Dermis microvascular lymphatic vessel endothelial cell (primary cell): ENCODE data around the gene SETD1A. TPM values are rescaled to one million over a fixed set of nuclear protein-coding genes. Genes with fewer than 3 reads are reported as not detected.
"Not testable (repeated sequence)": the region's sequence is repeated elsewhere in the genome, so short reads cannot be mapped to it uniquely, and the experiment has no call there.

Source experiments
- DNase-seq, 2 donors: peaks; one replicate each; pipeline versions ENCODE4 v3.0.0 to v3.0.0-alpha.2; 2010; ENCODE audit warnings: low read depth in 2 of 2
- total RNA-seq: library from RNA; depleted of rRNA; stranded (reverse); fragments of >200 nt; gene quantifications from 2 replicates; pipeline ENCODE4 v1.2.1, GENCODE V29; 2014

Gene SETD1A
- total RNA-seq, 1 donor from 2014 or later, result 1.7 TPM

DNA sequence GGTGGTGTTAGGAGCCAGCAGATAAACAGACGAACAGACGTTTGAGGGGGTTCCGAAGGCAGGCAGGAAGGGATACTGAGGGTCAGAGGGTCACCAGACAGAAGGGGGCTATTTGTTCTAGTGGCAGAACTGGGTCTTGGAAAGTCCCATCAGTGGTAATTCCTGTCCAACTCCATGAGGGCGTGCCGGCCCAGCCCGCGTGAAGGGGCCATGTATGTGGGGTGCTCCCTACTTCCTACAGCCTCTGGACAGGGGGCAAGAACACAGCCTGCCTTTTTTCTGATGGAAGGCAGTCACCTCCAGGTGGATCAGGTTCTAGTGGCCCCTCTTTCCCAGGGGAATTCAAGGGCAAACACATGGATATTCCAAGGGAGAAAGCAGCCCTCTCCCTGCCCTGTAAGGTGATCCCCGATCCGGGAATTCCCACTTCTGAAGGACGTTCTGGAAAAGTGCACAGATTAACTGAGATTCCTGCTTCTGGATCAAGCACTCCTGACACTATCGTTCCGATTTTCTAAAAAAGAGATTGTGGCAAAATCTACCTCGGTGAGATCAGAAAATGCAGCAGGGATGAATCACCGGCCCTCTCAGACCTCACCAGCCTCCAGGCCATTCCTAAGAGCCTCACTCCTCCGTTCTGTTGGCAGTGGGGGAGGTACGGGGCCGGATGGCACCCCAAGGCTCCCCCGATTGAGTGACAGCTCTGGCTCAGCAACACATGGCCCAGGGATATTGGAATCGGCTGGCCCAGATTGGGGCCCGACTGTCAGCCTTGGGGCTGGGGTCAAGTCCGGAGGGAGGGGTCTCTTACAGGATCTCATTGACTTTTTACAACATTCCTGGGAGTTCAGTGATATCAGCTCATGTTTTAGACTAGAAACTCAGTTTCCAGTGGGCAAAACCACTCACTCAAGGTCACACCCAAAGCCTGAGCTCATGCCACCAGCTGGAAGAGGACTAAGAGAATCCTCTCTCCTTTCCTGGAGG lies 40.5 kb downstream of the SETD1A start:
- DNase-seq, result peak in 1 of 2 donors; percentile 35

DNA sequence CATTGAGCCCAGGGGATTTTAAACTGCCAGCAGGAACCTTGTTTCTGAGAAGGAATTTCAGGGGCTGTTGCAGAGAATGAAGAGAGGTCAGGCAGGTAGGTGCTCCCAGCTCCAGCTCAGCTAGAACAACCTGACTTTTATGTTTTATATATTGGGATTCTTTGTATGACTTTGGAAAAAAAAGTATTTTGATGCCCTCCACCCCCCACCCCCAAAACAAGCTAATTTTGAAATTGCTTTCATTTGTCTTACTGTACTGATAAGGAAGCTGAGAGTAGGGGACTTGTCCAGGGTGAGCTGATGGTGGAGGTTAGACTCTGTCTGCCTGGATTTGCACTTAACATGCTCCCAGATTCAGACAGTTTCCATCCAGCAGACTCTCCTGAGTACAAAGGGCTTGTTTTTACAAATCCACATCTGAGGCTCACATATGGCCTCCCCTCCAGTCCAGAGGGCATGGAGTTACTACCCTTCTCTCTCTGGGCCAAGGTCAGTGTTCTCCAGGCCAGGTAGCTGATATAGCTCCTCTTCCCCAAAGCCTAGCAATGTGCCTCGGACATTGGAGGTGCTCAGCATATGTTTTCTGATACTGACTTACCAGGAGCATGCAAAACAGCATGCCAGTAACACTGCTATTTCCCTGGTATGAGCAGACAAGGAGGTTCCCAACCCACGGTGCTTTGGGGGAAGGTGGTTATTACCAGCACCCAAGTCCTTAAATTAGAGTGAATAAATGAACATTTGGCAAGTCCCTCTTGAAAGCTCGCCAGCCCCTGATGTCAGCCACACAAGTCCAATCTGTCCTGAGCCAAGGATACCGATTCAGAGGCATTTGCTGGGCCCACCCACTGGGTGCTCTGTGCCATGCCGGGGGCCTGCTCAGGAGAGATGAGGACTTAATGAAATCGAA lies 41.6 kb downstream of the SETD1A start:
- no peak for DNase-seq

DNA sequence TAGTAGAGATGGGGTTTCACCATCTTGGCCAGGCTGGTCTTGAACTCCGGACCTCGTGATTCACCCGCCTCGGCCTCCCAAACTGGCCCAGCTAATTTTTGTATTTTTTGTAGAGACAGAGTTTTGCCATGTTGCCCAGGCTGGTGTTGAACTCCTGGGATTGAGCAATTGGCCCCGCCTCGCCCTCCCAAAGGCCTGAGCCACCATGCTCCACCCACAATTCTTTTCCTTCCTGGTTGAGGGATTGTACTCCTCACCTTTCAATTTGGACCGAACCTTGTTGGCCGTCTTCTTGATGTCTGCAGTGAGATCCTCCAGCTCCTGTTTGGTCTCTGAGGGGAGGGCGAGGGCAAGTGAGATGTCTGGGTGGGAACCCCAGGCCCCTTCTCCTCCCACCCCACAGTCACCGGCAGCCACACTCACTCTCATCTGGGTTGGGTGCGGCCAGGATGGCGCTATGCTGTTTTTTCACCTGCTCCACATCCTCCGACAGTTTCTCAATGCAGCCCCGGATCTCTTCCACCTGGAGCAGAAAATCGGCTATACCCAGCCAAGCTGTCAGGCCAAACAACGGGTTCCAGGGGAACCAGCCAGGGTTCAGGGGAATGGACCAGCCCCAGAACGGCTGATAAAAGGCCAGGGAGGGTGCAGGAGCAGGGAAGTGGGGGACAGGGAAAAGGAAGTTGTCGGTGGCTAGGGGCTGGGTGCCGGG lies 43.3 kb downstream of the SETD1A start:
- DNase-seq, result no peak

DNA sequence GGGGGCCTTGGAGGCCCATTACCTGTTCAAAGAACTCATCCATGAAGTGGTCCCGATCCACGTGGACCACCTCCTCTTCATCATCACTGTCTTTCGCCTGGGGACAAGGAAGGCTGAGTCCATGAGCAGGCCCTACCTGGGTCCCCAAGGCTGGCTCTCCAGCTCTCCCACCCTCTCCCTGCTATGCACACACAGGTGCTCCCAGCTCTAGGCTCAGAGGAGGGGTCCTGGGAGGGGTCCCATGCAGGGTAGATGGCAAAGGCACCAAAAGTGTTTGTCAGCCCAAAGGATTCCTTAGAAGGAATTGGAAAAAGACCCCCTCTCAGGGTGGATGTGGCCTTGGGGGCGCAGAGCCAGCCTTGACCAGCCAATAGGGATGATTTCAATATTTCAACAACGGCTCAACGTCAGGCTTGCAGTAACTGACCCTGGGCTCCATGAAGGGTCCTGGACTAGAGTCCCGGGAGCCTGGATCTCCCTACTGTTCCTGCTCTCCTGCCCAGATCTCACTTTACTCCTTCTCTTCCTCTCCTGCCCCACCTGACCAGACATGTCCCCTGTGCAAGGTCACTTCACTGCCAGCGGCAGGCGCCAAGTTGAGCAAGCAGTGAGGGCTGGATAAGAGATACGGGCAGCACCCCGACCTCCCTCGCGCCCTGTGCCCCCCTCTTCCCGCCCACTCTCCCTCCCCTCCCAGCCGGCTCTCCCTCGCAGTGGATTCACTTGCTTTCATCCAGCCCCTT lies 44.1 kb downstream of the SETD1A start:
- DNase-seq, result no peak

DNA sequence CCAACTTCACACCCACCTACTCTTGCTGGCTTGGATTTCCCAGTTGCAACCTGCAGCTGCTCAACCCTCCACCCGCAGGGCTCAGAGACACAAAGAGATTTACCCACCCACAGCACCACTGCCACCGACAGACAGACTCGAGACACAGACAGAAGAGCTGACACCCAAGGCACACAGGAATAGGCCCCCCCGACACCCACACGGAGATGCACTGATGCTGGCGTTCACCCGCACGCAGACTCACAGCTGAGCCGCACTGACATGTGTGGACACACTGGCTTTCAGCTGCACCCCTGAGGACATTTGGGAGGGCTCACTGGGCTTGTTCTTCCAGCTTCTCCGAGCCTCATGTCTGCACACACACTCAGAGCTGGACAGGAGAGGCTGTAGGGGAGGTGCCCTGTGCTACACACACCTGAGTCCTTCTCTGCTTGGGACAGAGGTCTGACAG lies 44.7 kb downstream of the SETD1A start:
- DNase-seq, result no peak

DNA sequence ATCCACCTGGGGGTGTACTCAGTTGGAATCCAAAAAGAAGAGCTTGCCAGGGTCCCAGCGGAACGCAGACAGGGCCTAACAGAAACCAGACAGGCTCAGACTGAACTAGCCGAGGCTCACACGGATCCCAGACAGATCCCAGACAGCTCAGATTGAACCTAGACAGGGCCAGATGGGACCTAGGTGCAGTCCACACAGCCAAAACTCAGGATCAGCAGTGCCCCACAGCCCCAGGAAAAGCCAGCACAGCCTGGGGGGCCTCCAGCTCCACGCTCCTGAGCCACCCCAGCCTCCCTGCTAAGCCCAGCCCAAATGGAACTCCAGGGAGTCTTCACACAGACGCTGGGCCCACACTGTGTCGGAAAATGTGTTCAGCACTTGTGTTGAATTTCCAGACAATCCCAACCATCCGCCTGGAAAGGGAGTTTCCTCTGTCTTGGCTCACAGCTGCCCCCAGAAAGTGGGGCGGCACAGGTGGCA lies 45.3 kb downstream of the SETD1A start:
- DNase-seq, result no peak

DNA sequence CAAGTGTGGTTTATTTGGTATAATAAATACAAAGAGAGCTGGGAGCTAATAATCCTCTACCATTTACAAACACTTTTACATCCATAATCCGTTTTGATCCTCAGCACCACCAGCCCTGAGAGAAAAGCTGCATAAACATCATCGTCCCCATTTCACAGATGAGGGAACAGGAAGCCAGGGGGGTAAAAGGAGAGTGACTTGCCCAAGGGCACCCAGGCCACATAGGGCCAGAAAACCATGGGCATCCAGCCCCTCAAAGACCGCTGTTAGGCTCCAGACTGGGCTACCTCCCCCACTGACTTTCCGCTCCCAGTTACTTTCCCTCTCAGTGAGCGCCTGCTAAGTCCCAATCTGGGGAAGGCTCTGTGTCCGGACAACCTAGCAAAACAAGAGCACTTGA lies 46.2 kb downstream of the SETD1A start:
- no peak for DNase-seq

DNA sequence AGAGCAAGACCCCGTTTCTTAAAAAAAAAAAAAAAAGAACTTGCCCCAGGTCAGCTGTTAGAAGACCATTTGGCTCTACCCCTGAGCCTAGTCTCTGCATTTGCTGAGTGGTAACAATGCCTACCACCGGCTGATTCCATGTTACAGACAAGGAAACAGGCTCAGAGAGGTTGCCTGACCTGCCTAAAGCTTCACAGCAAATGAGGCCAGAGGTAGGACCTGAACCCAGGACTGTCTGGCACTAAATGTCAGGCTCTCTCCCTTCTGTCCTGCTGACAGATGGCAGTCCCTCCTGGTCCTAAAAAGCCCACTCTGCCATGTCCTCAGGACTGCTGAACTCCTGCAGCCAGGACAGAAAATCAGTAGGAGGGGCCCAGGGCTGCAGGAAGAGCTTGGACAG lies 47.1 kb downstream of the SETD1A start:
- no peak for DNase-seq

DNA sequence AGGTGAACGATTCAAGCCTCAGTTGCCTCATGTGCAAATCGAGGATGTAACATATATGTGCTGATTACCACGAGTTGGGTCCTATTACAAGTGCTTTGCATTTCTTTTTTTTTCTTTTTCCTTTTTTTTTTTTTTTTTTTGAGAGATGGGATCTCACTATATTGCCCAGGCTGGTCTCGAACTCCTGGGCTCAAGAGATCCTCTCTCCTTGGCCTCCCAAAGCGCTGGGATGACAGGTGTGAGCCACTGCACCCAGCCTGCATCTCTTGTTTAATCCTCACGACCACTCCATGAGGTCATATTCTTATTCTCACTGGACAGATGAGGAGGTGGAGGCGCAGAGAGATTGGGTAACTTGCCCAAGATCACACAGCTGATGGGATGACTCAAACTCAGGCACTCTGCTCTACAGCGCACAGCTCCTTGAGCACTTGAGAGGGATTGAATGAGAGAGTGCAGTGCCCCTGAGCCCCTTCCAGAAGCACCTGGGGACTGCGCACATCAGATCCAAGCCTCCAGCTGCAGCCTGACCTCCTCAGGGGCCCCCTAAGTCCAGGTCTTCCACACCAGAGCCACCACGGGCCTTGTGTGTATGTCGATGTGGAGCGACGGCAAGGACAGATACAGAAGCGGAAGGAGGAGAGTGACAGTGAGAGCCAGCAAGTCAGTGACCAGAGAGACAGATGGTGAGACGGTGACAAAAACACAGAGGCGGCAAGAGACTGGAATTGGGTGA lies 48.0 kb downstream of the SETD1A start:
- no peak for DNase-seq

DNA sequence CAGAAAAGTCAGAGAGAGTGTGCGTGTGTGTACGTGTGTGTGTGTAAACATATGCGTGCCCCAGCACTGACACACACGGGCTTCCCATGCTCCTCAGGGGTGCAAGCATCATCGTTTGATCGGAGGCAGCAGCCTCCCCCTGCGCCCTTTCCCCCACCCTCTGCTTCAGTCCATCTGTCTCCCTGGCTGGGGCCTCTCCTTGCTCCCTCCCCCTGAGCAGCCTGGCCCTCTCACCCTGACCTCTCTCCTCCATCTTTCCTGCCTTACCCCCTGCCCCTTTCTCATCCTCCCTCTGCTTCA lies 48.5 kb downstream of the SETD1A start:
- no peak for DNase-seq

DNA sequence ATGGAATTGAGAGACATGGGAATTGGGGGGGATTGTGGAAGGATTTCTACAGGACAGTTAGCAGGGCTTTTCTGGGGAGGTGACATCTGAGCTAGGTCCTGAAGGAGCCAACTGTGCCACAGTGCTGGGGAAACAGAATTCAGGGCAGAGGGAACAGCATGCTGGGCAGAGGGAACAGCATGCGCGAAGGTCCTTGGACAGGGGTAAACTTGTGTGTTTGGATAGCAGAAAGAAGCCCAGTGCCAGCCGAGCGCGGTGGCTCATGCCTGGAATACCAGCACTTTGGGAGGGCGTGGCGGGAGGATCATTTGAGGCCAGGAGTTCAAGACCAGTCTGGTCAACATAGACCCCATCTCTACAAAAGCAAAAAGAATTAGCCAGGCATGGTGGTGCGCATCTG lies 49.0 kb downstream of the SETD1A start:
- DNase-seq, result no peak

DNA sequence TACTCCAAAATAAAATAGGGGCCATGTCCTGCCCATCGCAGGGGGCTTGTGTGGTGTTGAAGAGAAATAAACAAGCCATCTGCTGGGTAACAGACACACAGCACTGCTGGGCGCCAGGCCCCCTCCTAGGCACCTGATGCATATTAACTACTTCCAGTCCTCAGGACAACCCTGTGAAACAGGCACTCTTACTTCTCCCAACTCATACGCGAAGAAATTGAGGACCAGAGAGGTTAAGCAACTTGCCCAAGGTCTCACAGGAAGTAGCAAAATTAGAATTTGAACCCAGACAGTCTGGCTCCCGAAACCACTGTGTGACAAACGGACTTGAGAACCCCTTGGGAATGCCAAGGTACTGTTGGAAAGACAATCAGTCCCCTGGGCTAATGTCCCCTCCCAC lies 50.1 kb downstream of the SETD1A start:
- DNase-seq, result no peak

DNA sequence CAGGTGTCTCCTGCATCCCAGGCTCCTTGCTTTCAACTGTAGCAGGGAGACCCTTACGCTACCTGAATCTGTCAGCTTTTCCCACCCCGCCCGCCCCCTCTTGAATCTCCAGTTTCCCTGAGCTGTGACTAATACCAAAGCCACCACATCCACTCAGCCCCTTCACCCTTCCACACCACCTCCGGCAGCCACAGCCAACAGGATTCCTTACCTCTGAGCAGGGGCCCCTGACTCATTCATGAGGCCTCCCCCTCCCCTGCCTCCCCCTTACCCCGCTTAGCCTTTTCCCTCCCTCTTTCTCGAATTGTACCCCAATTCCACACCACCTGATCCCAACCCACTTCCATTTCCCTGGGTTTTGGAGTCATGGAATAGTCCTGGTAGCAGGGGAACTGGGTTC lies 50.6 kb downstream of the SETD1A start:
- DNase-seq, result no peak

DNA sequence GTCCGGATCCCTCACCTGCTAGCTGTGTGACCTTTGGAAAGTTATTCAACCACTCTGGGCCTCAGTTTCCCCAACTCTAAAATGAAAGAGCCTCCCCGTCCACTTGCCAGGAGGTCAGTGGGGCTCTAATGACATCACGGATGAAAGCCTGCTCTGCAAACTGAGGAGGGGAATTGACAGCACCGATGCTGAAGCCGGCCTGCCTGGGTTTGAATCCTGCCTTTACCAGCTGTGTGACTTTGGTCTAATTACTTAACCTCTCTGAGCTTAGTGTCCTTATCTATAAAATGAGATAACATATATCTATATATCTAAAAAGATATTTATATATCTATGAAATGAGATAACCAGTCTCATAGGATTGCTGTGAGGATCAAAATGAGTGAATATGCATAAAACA lies 51.0 kb downstream of the SETD1A start:
- no peak for DNase-seq

DNA sequence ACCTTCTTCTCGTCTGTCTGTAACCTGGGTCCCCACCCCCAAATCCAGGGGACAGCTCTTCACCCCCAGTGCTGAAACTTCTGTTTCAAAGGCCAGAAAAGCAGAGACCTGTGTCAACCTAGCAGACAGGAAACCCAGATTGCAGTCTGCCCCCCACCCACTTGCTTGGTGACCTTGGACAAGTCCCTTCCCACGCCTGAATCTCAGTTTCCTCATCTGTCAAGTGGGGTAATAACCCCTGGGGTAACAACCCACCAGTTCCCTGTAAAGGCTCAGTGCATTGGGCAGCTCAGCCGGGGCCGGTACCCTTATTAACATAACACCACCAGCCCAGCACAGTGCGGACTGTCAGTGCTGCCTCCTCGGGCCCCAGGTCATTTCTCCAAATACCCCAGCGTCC lies 51.6 kb downstream of the SETD1A start:
- no peak for DNase-seq

DNA sequence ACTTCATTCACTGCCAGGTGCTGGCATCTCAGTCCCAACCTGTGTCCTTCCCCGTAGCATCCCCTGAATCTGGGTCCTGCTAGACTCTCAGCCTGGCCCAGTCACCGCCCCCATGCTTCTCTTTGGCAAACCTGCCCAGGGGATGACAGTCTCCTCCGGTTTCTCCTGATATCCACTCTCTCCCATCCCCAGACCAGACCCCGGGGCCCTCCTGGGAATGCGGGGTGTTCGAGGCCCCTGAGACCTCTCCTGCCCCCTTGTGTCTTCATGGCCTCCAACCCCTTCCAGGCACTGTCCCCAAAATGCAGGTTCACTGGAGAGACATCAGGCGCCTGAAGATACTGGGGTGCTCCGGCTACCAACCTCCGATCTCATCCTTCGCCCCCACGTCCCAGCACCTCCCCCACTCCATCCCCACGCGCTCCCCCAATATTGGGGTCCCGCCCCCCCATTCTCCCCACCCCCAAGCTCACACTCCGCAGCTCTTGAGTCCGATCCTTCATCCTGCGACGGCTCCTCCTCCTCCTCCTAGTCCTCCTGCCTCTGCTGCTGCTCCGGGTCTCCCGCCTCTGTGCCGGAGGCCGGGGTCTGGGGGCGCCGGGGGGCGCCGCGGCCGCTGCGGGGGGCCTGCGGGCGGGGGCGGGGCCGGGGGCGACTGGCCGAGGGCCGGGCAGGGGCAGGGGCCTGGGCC lies 52.5 kb downstream of the SETD1A start:
- no peak for DNase-seq

DNA sequence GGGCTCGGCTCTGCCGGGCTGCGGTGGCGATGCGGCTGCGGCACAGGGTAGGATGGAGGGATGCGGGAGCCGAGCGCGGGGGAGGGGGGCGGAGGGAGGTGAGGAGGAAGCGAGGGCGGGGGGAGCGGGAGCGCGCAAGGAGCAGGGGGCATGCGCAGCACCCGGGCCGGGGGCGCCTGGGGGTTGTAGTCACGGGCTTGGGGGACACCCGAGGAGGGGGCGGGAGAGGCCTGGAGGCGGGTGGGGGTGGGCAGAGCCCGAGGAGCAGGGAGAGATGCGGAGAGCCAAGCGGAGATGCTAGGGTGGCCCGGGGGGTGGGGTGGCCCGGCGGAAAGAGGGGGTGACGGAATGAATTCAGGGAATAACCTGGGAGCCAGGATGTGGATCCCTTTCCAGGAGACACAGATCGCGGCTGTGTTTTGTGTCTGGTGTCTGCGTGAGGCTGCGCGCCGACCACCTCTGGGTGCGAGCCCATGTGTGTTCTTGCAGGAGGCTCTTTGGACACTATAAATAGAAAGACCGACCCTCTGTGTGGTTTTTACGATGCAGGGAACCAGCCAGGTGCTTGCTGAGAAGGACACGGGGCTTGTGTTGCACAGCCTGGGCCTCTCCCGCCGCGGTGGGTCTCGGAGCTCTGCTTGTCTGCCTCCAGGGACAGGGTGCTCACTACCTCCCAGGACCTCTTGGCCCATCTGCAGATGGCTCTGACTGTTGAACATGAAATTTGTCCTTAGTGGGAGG lies 53.2 kb downstream of the SETD1A start, which contains the start of gene STX1B:
Gene STX1B (minus strand): TSS at position 54 of the 741 bp plus-strand sequence. CDS start 242 bp downstream, outside the sequence.
- DNase-seq, result no peak

DNA sequence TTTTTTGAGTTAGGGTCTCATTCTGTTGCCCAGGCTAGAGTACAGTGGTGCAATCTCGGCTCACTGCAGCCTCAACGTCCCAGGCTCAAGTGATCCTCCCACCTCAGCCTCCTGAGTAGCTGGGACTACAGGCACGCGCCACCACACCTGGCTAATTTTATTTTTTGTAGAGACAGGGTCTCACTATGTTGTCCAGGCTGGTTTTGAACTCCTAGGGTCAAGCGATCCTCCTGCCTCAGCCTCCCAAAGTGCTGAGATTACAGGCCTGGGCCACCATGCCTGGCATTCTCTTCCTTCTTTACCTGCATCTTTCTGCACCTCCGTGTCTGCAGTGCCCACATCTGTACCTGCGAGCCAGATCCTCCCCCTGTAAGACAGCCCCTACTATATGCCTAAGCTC lies 54.3 kb downstream of the SETD1A start:
- DNase-seq, result not testable (repeated sequence)

DNA sequence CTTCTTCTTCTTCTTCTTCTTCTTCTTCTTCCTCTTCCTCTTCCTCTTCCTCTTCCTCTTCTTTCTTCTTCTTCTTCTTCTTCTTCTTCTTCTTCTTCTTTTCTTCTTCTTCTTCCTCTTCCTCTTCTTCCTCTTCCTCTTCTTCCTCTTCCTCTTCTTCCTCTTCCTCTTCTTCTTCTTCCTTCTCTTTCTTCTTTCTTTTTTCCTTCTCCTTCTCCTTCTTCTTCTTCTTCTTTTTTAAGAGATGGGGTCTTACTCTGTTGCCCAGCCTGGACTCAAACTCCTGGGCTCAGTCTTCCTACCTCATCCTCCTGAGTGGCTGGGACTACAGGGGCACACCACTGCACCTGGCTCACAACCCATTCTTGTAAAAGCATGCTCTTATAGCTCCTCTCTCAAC lies 55.7 kb downstream of the SETD1A start:
- DNase-seq, result not testable (repeated sequence)
